KBM-7 (cell line): Measurements from ENCODE around the gene PC.

Experiments used
- DNase-seq: peaks from one replicate; pipeline ENCODE4 v3.0.0-alpha.2; 2015
- in situ Hi-C: fragments of 300-500 bp; cut with MboI; formaldehyde crosslinking; loops from 2 replicates; pipeline ENCODE4 v1.14.3; 2020; ENCODE audit warnings: low sequenced_read_pairs, low pct_unique_long_range_greater_than_20kb, mixed read lengths

The PC gene

GRCh38 chr11:66875378-66875777 lies 82.8 kb downstream of the PC start:
- in situ Hi-C loops = no loop called here
- DNase-seq = no peak

GRCh38 chr11:66874232-66874631 lies 84.0 kb downstream of the PC start:
- in situ Hi-C loops = no loop called here
- DNase-seq = no peak

- no peak for DNase-seq
- in situ Hi-C loops = no loop called here
These were observed 86.7 kb downstream of the PC start for GRCh38 chr11:66871521-66871901.

GRCh38 chr11:66870616-66871520 lies 87.3 kb downstream of the PC start:
- no peak for DNase-seq
- in situ Hi-C loops = no loop called here

GRCh38 chr11:66870131-66870530 lies 88.1 kb downstream of the PC start:
- in situ Hi-C loops = no loop called here
- DNase-seq = no peak

GRCh38 chr11:66869567-66869870 lies 88.7 kb downstream of the PC start:
- in situ Hi-C loops = no loop called here
- DNase-seq = no peak

GRCh38 chr11:66868726-66869566 lies 89.2 kb downstream of the PC start:
- peak; percentile 60 for DNase-seq
- in situ Hi-C loops = no loop called here

GRCh38 chr11:66868082-66868725 lies 90.0 kb downstream of the PC start:
- DNase-seq = no peak
- in situ Hi-C loops = no loop called here

GRCh38 chr11:66867425-66868040 lies 90.7 kb downstream of the PC start:
- no peak for DNase-seq
- in situ Hi-C loops = no loop called here

- no peak for DNase-seq
- in situ Hi-C loops = no loop called here
These were observed 91.6 kb downstream of the PC start for GRCh38 chr11:66866511-66866986.

GRCh38 chr11:66866007-66866406 lies 92.2 kb downstream of the PC start:
- no peak for DNase-seq
- in situ Hi-C loops = no loop called here

GRCh38 chr11:66864924-66865697 lies 93.1 kb downstream of the PC start:
- DNase-seq = no peak

GRCh38 chr11:66864172-66864901 lies 93.8 kb downstream of the PC start:
- no peak for DNase-seq
- in situ Hi-C loops = no loop called here

More at GRCh38 chr11:66864924-66865697, 93.1 kb downstream of the PC start:
- in situ Hi-C loops = no loop called here

- no peak for DNase-seq
- in situ Hi-C loops = no loop called here
These were observed 94.6 kb downstream of the PC start for GRCh38 chr11:66863428-66864125.

GRCh38 chr11:66862559-66863037 lies 95.6 kb downstream of the PC start:
- no peak for DNase-seq
- in situ Hi-C loops = no loop called here

- in situ Hi-C loops = no loop called here
- no peak for DNase-seq
These were observed 96.2 kb downstream of the PC start for GRCh38 chr11:66861774-66862558.
